Natural killer cell (primary cell): ENCODE results near the gene NPR2. TPM values are rescaled to one million over a fixed set of nuclear protein-coding genes. Genes with fewer than 3 reads are reported as not detected.

Source experiments
- ATAC-seq, 3 donors: fragments of 150-1000 bp in 2 of 3; fragments of 200-7000 bp in 1 of 3; cut with Tn5 transposase; 1 replicate in 1 of 3; 2 replicates in 2 of 3; pipeline ENCODE4 v1.10.0; 2021; ENCODE audit warnings: mild to moderate bottlenecking in 2 of 3, moderate library complexity in 2 of 3
- DNase-seq, 2 donors: peaks; one replicate each; pipeline versions ENCODE4 v3.0.0 to v3.0.0-alpha.2; 2013 to 2021; ENCODE audit warnings: mixed read lengths in 1 of 2
- H3K27ac ChIP-seq: one replicate; pipeline ENCODE4 v1.5.1; 2013; ENCODE audit warnings: mild to moderate bottlenecking, low read length
- H3K27me3 ChIP-seq: one replicate; pipeline ENCODE4 v1.6.1; 2013; ENCODE audit warnings: low read length; ENCODE audit not compliant: control insufficient read depth, insufficient read depth
- H3K36me3 ChIP-seq: one replicate; pipeline ENCODE4 v1.6.1; 2013; ENCODE audit warnings: low read length; ENCODE audit not compliant: control insufficient read depth, insufficient read depth
- H3K4me1 ChIP-seq: one replicate; pipeline ENCODE4 v1.6.1; 2013; ENCODE audit warnings: low read length; ENCODE audit not compliant: control insufficient read depth, insufficient read depth
- H3K4me3 ChIP-seq: one replicate; pipeline ENCODE4 v1.5.1; 2013; ENCODE audit warnings: low read length
- H3K9me3 ChIP-seq: one replicate; pipeline ENCODE4 v1.6.1; 2013; ENCODE audit warnings: low read length; ENCODE audit not compliant: control insufficient read depth, insufficient read depth
- H3K27ac Mint-ChIP-seq, 2 donors: one replicate each; pipeline ENCODE4 v1.8.0; 2022; ENCODE audit warnings: mild to moderate bottlenecking in 2 of 2, mixed read lengths in 2 of 2, moderate library complexity in 1 of 2
- H3K27me3 Mint-ChIP-seq, 2 donors: one replicate each; pipeline ENCODE4 v1.8.0; 2022; ENCODE audit warnings: low read depth in 2 of 2, mixed read lengths in 2 of 2
- H3K36me3 Mint-ChIP-seq: one replicate; pipeline ENCODE4 v1.8.0; 2022; ENCODE audit warnings: mixed read lengths
- H3K4me1 Mint-ChIP-seq, 2 donors: one replicate each; pipeline ENCODE4 v1.8.0; 2022; ENCODE audit warnings: mixed read lengths in 2 of 2
- H3K4me3 Mint-ChIP-seq: one replicate; pipeline ENCODE4 v1.8.0; 2022; ENCODE audit warnings: mild to moderate bottlenecking, moderate library complexity, mixed read lengths
- H3K9me3 Mint-ChIP-seq, 2 donors: one replicate each; pipeline ENCODE4 v1.8.0; 2022; ENCODE audit warnings: mixed read lengths in 2 of 2
- CTCF ChIP-seq: fragments of 200-600 bp; IDR thresholded peaks from one replicate; pipeline ENCODE4 v1.8.0; 2022; ENCODE audit warnings: antibody characterized with exemption
- WGBS: methylation state at CpG from one replicate; pipeline ENCODE4 v1.1.7; 2013; ENCODE audit warnings: missing lambda C conversion rate; ENCODE audit not compliant: insufficient coverage; 5-methylcytosine and 5-hydroxymethylcytosine counted together
- intact Hi-C: fragments of 100-400 bp; cut with micrococcal nuclease; formaldehyde crosslinking; loops from one replicate; pipeline ENCODE4 v1.14.2; 2022
- total RNA-seq, 4 donors: library from RNA; stranded (reverse); fragments of 120-200 nt in 1 of 4; gene quantifications; one replicate each; pipeline versions ENCODE4 v1.2.3 to v1.2.4, GENCODE V29; 2013 to 2022

Gene NPR2
- total RNA-seq, 3 donors from 2014 or later (not counting 1 experiment from before 2014, with no cell fraction given): 2.1 to 2.7 (median 2.4) TPM

DNA sequence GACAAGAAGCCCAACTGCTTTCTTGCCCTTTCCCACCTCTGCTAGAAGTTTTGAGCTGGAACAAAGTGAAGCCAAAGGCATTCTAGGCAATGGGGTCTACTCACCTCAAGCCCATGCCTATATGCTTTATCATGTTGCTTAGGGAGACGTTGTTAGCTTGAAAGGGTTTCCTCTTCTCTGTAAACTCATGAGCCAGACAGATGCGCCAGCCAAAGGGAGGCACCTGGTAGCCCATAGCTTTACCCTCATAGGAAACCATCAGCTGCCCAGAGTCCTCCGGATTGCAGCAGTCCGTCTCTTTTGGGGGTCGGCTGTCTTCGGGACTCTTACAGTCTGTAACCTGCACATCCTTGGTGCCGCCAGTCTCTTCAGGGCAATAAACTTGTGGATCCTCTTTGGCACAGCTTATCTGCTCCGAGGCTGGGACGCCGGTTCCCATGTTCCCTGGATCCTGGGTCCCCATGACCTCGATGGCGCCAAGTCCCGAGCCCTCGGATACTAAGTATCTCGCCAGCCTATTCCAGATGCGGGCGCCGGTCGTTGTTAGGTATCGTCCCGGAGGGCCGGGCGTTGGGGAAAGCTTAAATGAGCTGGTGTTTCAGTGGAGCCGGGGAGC lies 43.0 kb upstream of the NPR2 start:
- DNase-seq: peak in 1 of 2 donors; percentile 42
- H3K27me3 Mint-ChIP-seq: no peaks in the 10 kb centered on the region
- intact Hi-C loops: loop anchor here (5.0 kb wide), 1 partner anchor 146 kb away; no protein-coding TSS in a partner anchor
- no peak for TF ChIP-seq CTCF
- no peaks in the 10 kb centered on the region for H3K9me3 ChIP-seq
- H3K36me3 ChIP-seq: peaks cover 39% of the 10 kb centered on the region
- H3K4me1 ChIP-seq: peaks cover 34% of the 10 kb centered on the region
- peak overlapping the region; percentile 90 to 92 for H3K27ac Mint-ChIP-seq
- no peaks in the 10 kb centered on the region for H3K27me3 ChIP-seq
- WGBS: under 1% methylated on average over 24 of the region's 24 CpGs
- H3K27ac ChIP-seq: peak overlapping the region; percentile 63
- peak overlapping the region; percentile 91 for H3K4me3 Mint-ChIP-seq
- peak overlapping the region; percentile 87 for H3K4me3 ChIP-seq
- ATAC-seq: peak in 1 of 3 donors; percentile 22
- H3K36me3 Mint-ChIP-seq: peaks cover 6% of the 10 kb centered on the region
- peaks cover 44 to 55% of the 10 kb centered on the region in 2 donors for H3K4me1 Mint-ChIP-seq
- no peaks in the 10 kb centered on the region for H3K9me3 Mint-ChIP-seq

DNA sequence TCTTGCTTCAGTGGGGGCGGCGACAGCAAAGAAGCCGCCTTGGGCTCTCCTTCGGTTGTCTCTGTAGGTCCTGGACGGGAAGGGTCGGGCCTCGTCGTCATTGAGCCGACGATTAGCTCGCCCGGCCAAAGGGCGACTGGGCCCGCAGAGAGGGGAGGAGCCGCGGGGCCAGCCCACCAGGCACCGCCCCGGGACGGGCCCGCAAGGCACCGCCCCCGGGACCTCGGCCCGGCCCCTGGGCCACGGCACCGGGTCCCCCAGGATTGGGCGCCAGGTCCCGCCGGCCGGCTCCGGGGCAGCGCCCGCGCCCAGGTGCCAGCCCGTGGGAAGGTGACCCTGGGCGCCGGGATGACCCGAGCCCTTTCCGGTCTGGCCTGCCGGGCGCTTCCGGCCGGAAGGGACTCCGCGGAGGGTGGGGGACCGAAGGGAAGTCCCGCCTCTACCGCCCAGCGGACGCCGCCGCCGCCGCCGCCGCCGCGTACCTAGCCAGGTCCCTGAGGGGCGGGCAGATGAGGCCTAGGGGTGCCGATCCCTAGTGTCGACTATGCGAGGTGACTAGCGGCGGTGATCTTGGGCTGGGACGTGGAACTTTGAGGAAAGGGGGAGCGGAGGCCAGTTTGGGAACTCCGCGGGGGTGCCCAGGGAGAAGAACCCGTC lies 42.4 kb upstream of the NPR2 start, which contains the start of the genes GBA2 and RGP1:
TSS of gene GBA2 (minus strand) at position 371 of the 657 bp plus-strand sequence. CDS start 524 bp downstream, outside the sequence.
TSS of gene RGP1 (plus strand) at position 430 of the 657 bp plus-strand sequence. CDS start 469 bp downstream, outside the sequence.
- WGBS: under 1% methylated on average over 69 of the region's 69 CpGs
- no peaks in the 10 kb centered on the region for H3K36me3 Mint-ChIP-seq
- peak; percentile 67 to 70 for DNase-seq
- H3K4me3 Mint-ChIP-seq: peak within 1 kb of the TSS; percentile 92
- Histone ChIP-seq H3K9me3 (no peaks in the 10 kb centered on the region), H3K4me3 (peak within 1 kb of the TSS; percentile 87), H3K27ac (peak within 1 kb of the TSS; percentile 79), H3K27me3 (no peaks in the 10 kb centered on the region), H3K36me3 (peaks cover 40% of the 10 kb centered on the region), H3K4me1 (peaks cover 34% of the 10 kb centered on the region)
- no peaks in the 10 kb centered on the region for H3K9me3 Mint-ChIP-seq
- H3K27me3 Mint-ChIP-seq: no peaks in the 10 kb centered on the region
- H3K27ac Mint-ChIP-seq: peak within 1 kb of the TSS; percentile 90 to 92
- ATAC-seq: peak; percentile 82 to 88 (median 85)
- no peak for TF ChIP-seq CTCF
- intact Hi-C loops: loop anchor here (1.0 to 5.0 kb wide), 2 partner anchors 17 to 147 kb away; partner anchors contain the start of genes CREB3 and TLN1
- H3K4me1 Mint-ChIP-seq: peaks cover 40 to 50% of the 10 kb centered on the region in 2 donors

GRCh38 chr9:35749515-35750255 lies 41.7 kb upstream of the NPR2 start:
- peak overlapping the region; percentile 87 for H3K4me3 ChIP-seq
- no peaks in the 10 kb centered on the region for H3K27me3 Mint-ChIP-seq
- DNase-seq (peak in 1 of 2 donors; percentile 69), ATAC-seq (peak; percentile 27 to 48 (median 33))
- no peaks in the 10 kb centered on the region for H3K36me3 Mint-ChIP-seq
- peaks cover 34% of the 10 kb centered on the region for H3K4me1 ChIP-seq
- no peaks in the 10 kb centered on the region for H3K27me3 ChIP-seq
- peaks cover 40 to 50% of the 10 kb centered on the region in 2 donors for H3K4me1 Mint-ChIP-seq
- H3K27ac ChIP-seq: peak overlapping the region; percentile 79
- intact Hi-C loops: loop anchor here (1.0 to 5.0 kb wide), 2 partner anchors 17 to 147 kb away; partner anchors contain the start of genes CREB3 and TLN1
- H3K9me3 Mint-ChIP-seq: no peaks in the 10 kb centered on the region
- 7% methylated on average over 18 of the region's 19 CpGs for WGBS
- H3K27ac Mint-ChIP-seq: peak overlapping the region; percentile 90 to 92
- peaks cover 36% of the 10 kb centered on the region for H3K36me3 ChIP-seq
- TF ChIP-seq CTCF: no peak
- peak overlapping the region; percentile 92 for H3K4me3 Mint-ChIP-seq
- H3K9me3 ChIP-seq: no peaks in the 10 kb centered on the region
